PC-9 (cell line): ENCODE results near the gene EPB41L4A. TPM values are rescaled to one million over a fixed set of nuclear protein-coding genes. Genes with fewer than 3 reads are reported as not detected.

ENCODE experiments used
- BruUV-seq: library from RNA; stranded (reverse); fragments of 400-500 nt; replicated peaks from 2 replicates; lab custom pipeline; 2021; lab: Mats Ljungman, UMichigan
- CTCF ChIA-PET: fragments of 300-600 bp; sonication (Branson Sonifier 250); formaldehyde crosslinking; loops from one replicate; lab custom pipeline; 2022; ENCODE audit warnings: antibody characterized with exemption; lab: Charles Lee
- POLR2A ChIA-PET: fragments of 300-600 bp; sonication (Branson Sonifier 250); formaldehyde crosslinking; loops from one replicate; lab custom pipeline; 2022; ENCODE audit warnings: antibody characterized with exemption; ENCODE audit not compliant: unreplicated experiment; lab: Charles Lee
- DNase-seq, 2 experiments: peaks; one replicate each; pipeline versions ENCODE4 v3.0.0 to v3.0.0-alpha.2; 2015 to 2022; ENCODE audit warnings: mixed read lengths in 1 of 2
- H2AFZ ChIP-seq: fragments of 200-600 bp; sonication (generic); 2 replicates; pipeline ENCODE4 v1.8.1; 2017; ENCODE audit warnings: antibody characterized with exemption
- H3F3A ChIP-seq: fragments of 200-600 bp; sonication (generic); 2 replicates; pipeline ENCODE4 v1.8.1; 2017; ENCODE audit warnings: antibody characterized with exemption, mild to moderate bottlenecking, low read depth; ENCODE audit not compliant: insufficient read depth
- H3K27ac ChIP-seq: fragments of 200-600 bp; sonication (generic); 2 replicates; pipeline ENCODE4 v1.6.1; 2016; ENCODE audit warnings: mixed run types
- H3K27me3 ChIP-seq: fragments of 200-600 bp; sonication (generic); 2 replicates; pipeline ENCODE4 v1.6.1; 2016; ENCODE audit warnings: low read depth, mixed run types; ENCODE audit not compliant: insufficient read depth
- H3K36me3 ChIP-seq: fragments of 200-600 bp; sonication (generic); 2 replicates; pipeline ENCODE4 v1.6.1; 2016; ENCODE audit warnings: low read depth, mixed run types
- H3K4me1 ChIP-seq: fragments of 200-600 bp; sonication (generic); replicated peaks from 2 replicates; pipeline ENCODE4 v1.6.1; 2016; ENCODE audit warnings: mixed run types; ENCODE audit not compliant: insufficient read depth
- H3K4me2 ChIP-seq: fragments of 200-600 bp; sonication (generic); 2 replicates; pipeline ENCODE4 v1.6.1; 2017; ENCODE audit warnings: mixed run types
- H3K4me3 ChIP-seq: fragments of 200-600 bp; sonication (generic); 2 replicates; pipeline ENCODE4 v1.6.1; 2016; ENCODE audit warnings: mixed run types
- H3K79me2 ChIP-seq: fragments of 200-600 bp; sonication (generic); 2 replicates; pipeline ENCODE4 v1.6.1; 2017; ENCODE audit warnings: low read depth, mixed run types
- H3K9me2 ChIP-seq: fragments of 200-600 bp; sonication (generic); 2 replicates; pipeline ENCODE4 v1.8.1; 2017; ENCODE audit warnings: mild to moderate bottlenecking; ENCODE audit not compliant: insufficient read depth
- H3K9me3 ChIP-seq: fragments of 200-600 bp; sonication (generic); 2 replicates; pipeline ENCODE4 v1.8.1; 2016; ENCODE audit warnings: low read depth; ENCODE audit not compliant: insufficient read depth
- H4K20me1 ChIP-seq: fragments of 200-600 bp; sonication (generic); 2 replicates; pipeline ENCODE4 v1.8.1; 2017; ENCODE audit not compliant: insufficient read depth
- EZH2 ChIP-seq: fragments of 200-600 bp; sonication (generic); IDR thresholded peaks from 2 replicates; pipeline ENCODE4 v1.8.0; 2017; ENCODE audit warnings: antibody characterized with exemption, low read depth
- intact Hi-C: fragments of 100-400 bp; cut with micrococcal nuclease; formaldehyde crosslinking; loops from one replicate; pipeline ENCODE4 v1.10.0; 2022; ENCODE audit not compliant: unreplicated experiment
- total RNA-seq: library from RNA; stranded (reverse); gene quantifications from 2 replicates; pipeline ENCODE4 v1.2.3, GENCODE V29; 2021
- TF ChIP-seq, protein P1 (sequence below): fragments of 200-600 bp; sonication (generic); conservative IDR thresholded peaks from 2 replicates; pipeline ENCODE4 v1.6.1; 2017; ENCODE audit warnings: mixed run types, antibody characterized with exemption, mild to moderate bottlenecking, moderate library complexity

Gene EPB41L4A
- total RNA-seq, 1 experiment from 2014 or later: 9.4 TPM

- H3K9me2 ChIP-seq: no peaks in the 10 kb centered on the region
- H3K9me3 ChIP-seq: no peaks in the 10 kb centered on the region
- CTCF ChIA-PET: no interaction called here
- intact Hi-C loops: no loop called here
- no peaks in the 10 kb centered on the region for H3K36me3 ChIP-seq
- no peak overlapping the region for H2AFZ ChIP-seq
- no TSS peak for BruUV-seq
- TF ChIP-seq, protein P1, sequence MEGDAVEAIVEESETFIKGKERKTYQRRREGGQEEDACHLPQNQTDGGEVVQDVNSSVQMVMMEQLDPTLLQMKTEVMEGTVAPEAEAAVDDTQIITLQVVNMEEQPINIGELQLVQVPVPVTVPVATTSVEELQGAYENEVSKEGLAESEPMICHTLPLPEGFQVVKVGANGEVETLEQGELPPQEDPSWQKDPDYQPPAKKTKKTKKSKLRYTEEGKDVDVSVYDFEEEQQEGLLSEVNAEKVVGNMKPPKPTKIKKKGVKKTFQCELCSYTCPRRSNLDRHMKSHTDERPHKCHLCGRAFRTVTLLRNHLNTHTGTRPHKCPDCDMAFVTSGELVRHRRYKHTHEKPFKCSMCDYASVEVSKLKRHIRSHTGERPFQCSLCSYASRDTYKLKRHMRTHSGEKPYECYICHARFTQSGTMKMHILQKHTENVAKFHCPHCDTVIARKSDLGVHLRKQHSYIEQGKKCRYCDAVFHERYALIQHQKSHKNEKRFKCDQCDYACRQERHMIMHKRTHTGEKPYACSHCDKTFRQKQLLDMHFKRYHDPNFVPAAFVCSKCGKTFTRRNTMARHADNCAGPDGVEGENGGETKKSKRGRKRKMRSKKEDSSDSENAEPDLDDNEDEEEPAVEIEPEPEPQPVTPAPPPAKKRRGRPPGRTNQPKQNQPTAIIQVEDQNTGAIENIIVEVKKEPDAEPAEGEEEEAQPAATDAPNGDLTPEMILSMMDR: no peak
- no peak for TF ChIP-seq EZH2
- H3K27ac ChIP-seq: no peak overlapping the region
- no peaks in the 10 kb centered on the region for H3F3A ChIP-seq
- H4K20me1 ChIP-seq: no peaks in the 10 kb centered on the region
- no peak for DNase-seq
- no peak overlapping the region for H3K4me2 ChIP-seq
- peaks cover 6% of the 10 kb centered on the region for H3K27me3 ChIP-seq
- no peaks in the 10 kb centered on the region for H3K4me1 ChIP-seq
- H3K4me3 ChIP-seq: no peak overlapping the region
- POLR2A ChIA-PET: no interaction called here
- no peaks in the 10 kb centered on the region for H3K79me2 ChIP-seq
Measured at GRCh38 chr5:112127861-112128260, 291.2 kb downstream of the EPB41L4A start.

DNA sequence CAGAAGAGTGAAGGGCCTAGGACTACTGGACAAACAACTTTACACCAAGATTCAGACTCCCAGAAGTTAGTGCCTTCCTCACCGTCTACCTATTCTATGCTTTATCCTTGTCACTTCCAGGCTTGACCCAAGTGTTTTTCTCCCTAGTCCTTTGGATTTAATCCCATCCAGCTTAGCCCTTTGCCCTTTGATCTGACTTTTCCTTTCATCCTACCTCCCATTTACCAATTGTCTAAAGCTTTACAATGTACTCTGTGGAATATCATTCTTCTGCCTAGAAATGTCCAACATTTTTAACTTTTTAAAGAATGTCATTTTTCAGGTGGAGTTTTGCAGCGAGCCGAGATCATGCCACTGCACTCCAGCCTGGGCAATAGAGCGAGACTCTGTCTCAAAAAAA, 292.1 kb downstream of the EPB41L4A start:
- intact Hi-C loops: no loop called here
- BruUV-seq: no TSS peak

DNA sequence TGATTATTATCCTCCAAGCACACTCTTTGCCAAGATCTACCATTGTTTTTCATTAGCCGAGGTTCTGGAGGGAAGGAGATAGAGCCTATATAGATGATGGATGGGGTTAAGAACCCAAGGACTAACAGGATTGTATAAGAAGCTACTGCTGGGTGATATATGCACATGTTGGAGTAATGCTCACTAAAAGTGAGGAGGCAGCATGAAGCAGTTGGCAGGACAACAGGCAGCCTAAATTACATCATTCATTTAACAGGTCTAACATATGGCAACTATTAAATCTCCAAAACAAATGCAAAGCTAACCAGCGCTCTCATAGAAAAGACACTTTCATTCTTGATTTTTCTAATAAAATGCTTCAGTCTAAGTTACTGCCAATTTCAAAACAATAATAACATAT, 293.2 kb downstream of the EPB41L4A start:
- H3K36me3 ChIP-seq: no peaks in the 10 kb centered on the region
- no peak for TF ChIP-seq EZH2
- TF ChIP-seq, protein P1: no peak
- no peaks in the 10 kb centered on the region for H3K4me1 ChIP-seq
- CTCF ChIA-PET: no interaction called here
- H3K27ac ChIP-seq: no peak overlapping the region
- H3F3A ChIP-seq: no peaks in the 10 kb centered on the region
- H3K27me3 ChIP-seq: peaks cover 17% of the 10 kb centered on the region
- POLR2A ChIA-PET: no interaction called here
- H3K4me2 ChIP-seq: no peak overlapping the region
- BruUV-seq: no TSS peak
- no peaks in the 10 kb centered on the region for H3K9me2 ChIP-seq
- H3K4me3 ChIP-seq: no peak overlapping the region
- DNase-seq: no peak
- H3K9me3 ChIP-seq: no peaks in the 10 kb centered on the region
- intact Hi-C loops: no loop called here
- H4K20me1 ChIP-seq: no peaks in the 10 kb centered on the region
- no peak overlapping the region for H2AFZ ChIP-seq
- H3K79me2 ChIP-seq: no peaks in the 10 kb centered on the region

More for the DNA sequence above, 292.1 kb downstream of the EPB41L4A start:
- H3K4me1 ChIP-seq: no peaks in the 10 kb centered on the region
- H3K27ac ChIP-seq: no peak overlapping the region
- DNase-seq: no peak
- no peaks in the 10 kb centered on the region for H3K9me3 ChIP-seq
- no peaks in the 10 kb centered on the region for H3K36me3 ChIP-seq
- no peak overlapping the region for H3K4me3 ChIP-seq
- ChIA-PET POLR2A (no interaction called here), CTCF (no interaction called here)
- peaks cover 10% of the 10 kb centered on the region for H3K27me3 ChIP-seq
- no peaks in the 10 kb centered on the region for H3K9me2 ChIP-seq
- no peak overlapping the region for H3K4me2 ChIP-seq
- H3F3A ChIP-seq: no peaks in the 10 kb centered on the region
- TF ChIP-seq, protein P1: no peak
- TF ChIP-seq EZH2: no peak
- H3K79me2 ChIP-seq: no peaks in the 10 kb centered on the region
- no peak overlapping the region for H2AFZ ChIP-seq
- H4K20me1 ChIP-seq: no peaks in the 10 kb centered on the region
